Activated CD8-positive, alpha-beta T cell treated with anti-CD3 and anti-CD28 coated beads for 36 hours (primary cell): ENCODE data around the gene ADGRB3. TPM values are rescaled to one million over a fixed set of nuclear protein-coding genes. Genes with fewer than 3 reads are reported as not detected.

Experiments used
- ATAC-seq: fragments of 200-7000 bp; cut with Tn5 transposase; one replicate; pipeline ENCODE4 v1.10.0; 2021; ENCODE audit warnings: mild to moderate bottlenecking, moderate library complexity
- CTCF ChIA-PET: fragments of 350-600 bp; sonication (Branson Sonifier 250); formaldehyde crosslinking; loops from one replicate; lab custom pipeline; 2021; ENCODE audit warnings: antibody characterized with exemption; lab: Charles Lee
- POLR2A ChIA-PET: fragments of 350-600 bp; sonication (Branson Sonifier 250); formaldehyde crosslinking; loops from one replicate; lab custom pipeline; 2021; ENCODE audit warnings: antibody characterized with exemption; lab: Charles Lee
- DNase-seq: peaks from one replicate; pipeline ENCODE4 v3.0.0-alpha.2; 2020
- H3K27ac Mint-ChIP-seq: one replicate; pipeline ENCODE4 v1.8.0; 2021; ENCODE audit warnings: mild to moderate bottlenecking, mixed read lengths
- H3K27me3 Mint-ChIP-seq: one replicate; pipeline ENCODE4 v1.8.0; 2021; ENCODE audit warnings: mixed read lengths
- H3K36me3 Mint-ChIP-seq: one replicate; pipeline ENCODE4 v1.8.0; 2021; ENCODE audit warnings: low read depth, mixed read lengths
- H3K4me1 Mint-ChIP-seq: one replicate; pipeline ENCODE4 v1.8.0; 2021; ENCODE audit warnings: low read depth, mixed read lengths
- H3K4me3 Mint-ChIP-seq: one replicate; pipeline ENCODE4 v1.8.0; 2021; ENCODE audit warnings: mild to moderate bottlenecking, moderate library complexity, mixed read lengths
- H3K9me3 Mint-ChIP-seq: one replicate; pipeline ENCODE4 v1.8.0; 2021; ENCODE audit warnings: mixed read lengths
- CTCF ChIP-seq: fragments of 200-600 bp; IDR thresholded peaks from one replicate; pipeline ENCODE4 v1.8.0; 2022; ENCODE audit warnings: antibody characterized with exemption, mild to moderate bottlenecking
- intact Hi-C: fragments of 100-400 bp; cut with micrococcal nuclease; formaldehyde crosslinking; loops from one replicate; pipeline ENCODE4 v1.10.0; 2022
- total RNA-seq, 2 experiments: library from RNA; stranded (reverse); gene quantifications; one replicate each; pipeline ENCODE4 v1.2.3, GENCODE V29; 2021

ADGRB3 gene
- total RNA-seq, 2 experiments from 2014 or later: not detected

- Mint-ChIP-seq H3K36me3 (no peaks in the 10 kb centered on the region), H3K4me3 (no peak overlapping the region), H3K4me1 (peaks cover 13% of the 10 kb centered on the region), H3K27ac (no peak overlapping the region), H3K27me3 (peaks cover 45% of the 10 kb centered on the region), H3K9me3 (no peaks in the 10 kb centered on the region)
- no peak for ATAC-seq
- TF ChIP-seq CTCF: peak; percentile 84
- POLR2A ChIA-PET: no interaction called here
- intact Hi-C loops: loop anchor here (5.0 to 10.0 kb wide), 2 partner anchors 329 to 1476 kb away; no protein-coding TSS in a partner anchor
- CTCF ChIA-PET: interaction anchor here (0.6 to 1.3 kb wide), 4 partner anchors 24 to 329 kb away, joined by 3 read pairs; no protein-coding TSS in a partner anchor
- peak; percentile 48 for DNase-seq
Measured at GRCh38 chr6:68638230-68638900, 3.3 kb downstream of the ADGRB3 start.

GRCh38 chr6:68639211-68639610 is 4.1 kb downstream of the ADGRB3 start:
- no peaks in the 10 kb centered on the region for H3K36me3 Mint-ChIP-seq
- no peaks in the 10 kb centered on the region for H3K9me3 Mint-ChIP-seq
- H3K4me3 Mint-ChIP-seq: no peak overlapping the region
- peaks cover 12% of the 10 kb centered on the region for H3K4me1 Mint-ChIP-seq
- POLR2A ChIA-PET: no interaction called here
- H3K27me3 Mint-ChIP-seq: peaks cover 38% of the 10 kb centered on the region
- H3K27ac Mint-ChIP-seq: no peak overlapping the region
- TF ChIP-seq CTCF: no peak
- CTCF ChIA-PET: interaction anchor here (0.9 to 1.3 kb wide), 2 partner anchors 23 to 328 kb away, joined by 3 read pairs; no protein-coding TSS in a partner anchor
- ATAC-seq (no peak), DNase-seq (no peak)
- intact Hi-C loops: loop anchor here (5.0 to 10.0 kb wide), 2 partner anchors 328 to 1476 kb away; no protein-coding TSS in a partner anchor

DNA sequence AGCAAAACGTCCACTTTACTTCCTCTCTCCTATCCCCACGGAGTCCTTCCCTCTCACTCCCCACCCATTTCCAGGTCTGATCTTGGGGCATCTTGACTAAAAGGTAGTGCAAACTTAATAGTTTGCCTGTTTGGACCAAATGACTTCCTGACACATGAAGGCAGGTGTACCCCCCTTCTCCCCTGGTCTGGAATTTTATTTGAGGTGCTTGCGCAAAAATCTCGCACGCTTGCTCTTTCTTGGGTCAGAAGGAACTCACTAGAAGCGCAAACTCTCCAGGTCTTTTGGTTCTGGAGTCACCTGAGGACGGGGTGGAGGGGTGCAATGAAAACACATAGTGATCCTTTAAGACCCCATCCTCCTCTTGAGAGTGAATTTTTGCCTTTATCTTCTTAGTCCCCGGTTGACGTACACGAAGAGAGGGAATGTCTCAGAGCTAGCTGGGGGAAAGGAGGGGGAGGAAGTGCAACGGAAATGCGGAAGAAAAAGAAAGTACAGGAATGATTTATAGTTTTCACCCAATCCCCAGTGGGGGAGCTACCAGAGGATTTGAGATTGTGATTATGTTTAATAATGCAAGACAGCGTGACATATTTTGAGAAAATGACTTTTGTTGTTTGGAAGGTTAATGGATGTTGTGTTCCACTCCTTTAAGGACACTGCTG is 4.9 kb downstream of the ADGRB3 start:
- Mint-ChIP-seq H3K9me3 (no peaks in the 10 kb centered on the region), H3K27me3 (peaks cover 33% of the 10 kb centered on the region), H3K4me1 (peaks cover 8% of the 10 kb centered on the region), H3K27ac (no peak overlapping the region), H3K36me3 (no peaks in the 10 kb centered on the region), H3K4me3 (no peak overlapping the region)
- DNase-seq: no peak
- no peak for ATAC-seq
- no peak for TF ChIP-seq CTCF
- ChIA-PET POLR2A (no interaction called here), CTCF (no interaction called here)
- intact Hi-C loops: loop anchor here (5.0 to 10.0 kb wide), 2 partner anchors 327 to 1475 kb away; no protein-coding TSS in a partner anchor

- H3K27ac Mint-ChIP-seq: no peak overlapping the region
- TF ChIP-seq CTCF: no peak
- peaks cover 30% of the 10 kb centered on the region for H3K27me3 Mint-ChIP-seq
- intact Hi-C loops: no loop called here
- no peak overlapping the region for H3K4me3 Mint-ChIP-seq
- POLR2A ChIA-PET: no interaction called here
- DNase-seq: no peak
- peaks cover 4% of the 10 kb centered on the region for H3K4me1 Mint-ChIP-seq
- no peak for ATAC-seq
- H3K9me3 Mint-ChIP-seq: no peaks in the 10 kb centered on the region
- H3K36me3 Mint-ChIP-seq: no peaks in the 10 kb centered on the region
- CTCF ChIA-PET: no interaction called here
Measured at GRCh38 chr6:68640491-68640835, 5.4 kb downstream of the ADGRB3 start.

GRCh38 chr6:68641172-68641571 is 6.1 kb downstream of the ADGRB3 start:
- ChIA-PET POLR2A (no interaction called here), CTCF (no interaction called here)
- no peak for TF ChIP-seq CTCF
- ATAC-seq (no peak), DNase-seq (no peak)
- Mint-ChIP-seq H3K4me3 (no peak overlapping the region), H3K27ac (no peak overlapping the region), H3K4me1 (no peaks in the 10 kb centered on the region), H3K9me3 (no peaks in the 10 kb centered on the region), H3K36me3 (no peaks in the 10 kb centered on the region), H3K27me3 (peaks cover 23% of the 10 kb centered on the region)
- intact Hi-C loops: no loop called here
